Measurements from ENCODE around the gene PIK3CB. TPM values are rescaled to one million over a fixed set of nuclear protein-coding genes. Genes with fewer than 3 reads are reported as not detected.

Gene PIK3CB
- total and polyA plus RNA-seq, 2 of the 8 experiments (the other 6 are each of a cell fraction or from before 2014, with no cell fraction given): 8.3 to 35.2 TPM

- H4K8ac ChIP-seq (ENCODE audit: extremely low read depth, insufficient read depth, low read length): no peak overlapping the region
- no peak overlapping the region for H2BK120ac ChIP-seq (replicated peaks; ENCODE audit: low read depth, low read length)
- H3K79me2 ChIP-seq (ENCODE audit: control insufficient read depth in 1 of 2, insufficient read depth in 2 of 2, low read length in 2 of 2): peaks cover 0 to 61% of the 10 kb centered on the region in 2 experiments; a peak in 2 of 4 replicates
- ChIA-PET CTCF (ENCODE audit: partially characterized antibody) (no interaction called here), POLR2A (ENCODE audit: partially characterized antibody) (interaction anchor here (0.9 kb wide), 1 partner anchor 16 kb away, joined by 3 read pairs; no protein-coding TSS in a partner anchor)
- no peak overlapping the region for H3K18ac ChIP-seq (ENCODE audit: extremely low read depth, low read length)
- no peak overlapping the region for H3K14ac ChIP-seq (ENCODE audit: insufficient read length)
- no peak overlapping the region for H3K56ac ChIP-seq (replicated peaks; ENCODE audit: insufficient read length, low read depth, low read length)
- H2BK5ac ChIP-seq (ENCODE audit: low read depth, low read length): no peak overlapping the region
- H3K9me3 ChIP-seq (ENCODE audit: insufficient read depth in 2 of 2, low read depth in 1 of 2, low read length in 1 of 2): no peaks in the 10 kb centered on the region
- H3K9ac ChIP-seq (replicated peaks in 1 of 4; ENCODE audit: extremely low read depth in 1 of 4, low read depth in 3 of 4, low read length in 3 of 4): no peak overlapping the region
- H3K79me1 ChIP-seq (ENCODE audit: low read depth, low read length): peaks cover 6% of the 10 kb centered on the region
- no peak overlapping the region for H4K5ac ChIP-seq (ENCODE audit: insufficient read length, low read depth, low read length)
- H2BK15ac ChIP-seq (ENCODE audit: low read length): no peak overlapping the region
- no peak overlapping the region for H2AFZ ChIP-seq (ENCODE audit: low read length)
- peaks cover 0 to 3% (median 0%) of the 10 kb centered on the region in 4 experiments; a peak in 2 of 8 replicates for H3K36me3 ChIP-seq (ENCODE audit: control insufficient read depth in 2 of 4, insufficient read depth in 4 of 4, low read length in 3 of 4)
- H3K27me3 ChIP-seq (replicated peaks in 1 of 4; ENCODE audit: control insufficient read depth in 3 of 4, extremely low read depth in 1 of 4, insufficient read depth in 3 of 4, low read length in 3 of 4): no peaks in the 10 kb centered on the region
- no peak overlapping the region for H2BK20ac ChIP-seq (ENCODE audit: low read length)
- H4K91ac ChIP-seq (replicated peaks; ENCODE audit: insufficient read length, low read length): no peak overlapping the region
- no peak overlapping the region for H2AK5ac ChIP-seq (ENCODE audit: low read depth, low read length)
- 90% methylated on average over 3 of the region's 3 CpGs; no CpG with 5 or more reads in 1 of the 2 experiments for WGBS, 2 experiments (ENCODE audit: extremely low coverage in 1 of 2, insufficient coverage in 1 of 2, insufficient read length in 1 of 2, insufficient replicate concordance in 2 of 2, low coverage in 1 of 2, low lambda C conversion rate in 2 of 2, missing lambda C conversion rate in 1 of 2)
- no peak overlapping the region for H3K4ac ChIP-seq (replicated peaks; ENCODE audit: insufficient read length, low read depth, low read length)
- FAIRE-seq (no peak), DNase-seq (ENCODE audit: low read depth in 1 of 2, low spot score in 2 of 2) (no peak)
- H4K20me1 ChIP-seq (replicated peaks in 1 of 2; ENCODE audit: control insufficient read depth in 1 of 2, insufficient read depth in 2 of 2, low read length in 2 of 2): peaks cover 0 to 4% of the 10 kb centered on the region in 2 experiments
- no peaks in the 10 kb centered on the region for H3K23me2 ChIP-seq (ENCODE audit: low read depth, low read length)
- H3K4me3 ChIP-seq (ENCODE audit: extremely low read depth in 1 of 4, insufficient read depth in 2 of 4, low read depth in 3 of 4, low read length in 4 of 4): no peak overlapping the region
- no peak overlapping the region for H3K27ac ChIP-seq (ENCODE audit: low read depth, low read length)
- H3K23ac ChIP-seq (ENCODE audit: insufficient read length): no peak overlapping the region
- H3K4me1 ChIP-seq (replicated peaks in 1 of 4; ENCODE audit: control insufficient read depth in 3 of 4, insufficient read depth in 4 of 4, low read length in 3 of 4): peaks cover 0 to 2% (median 1%) of the 10 kb centered on the region in 4 experiments; a peak in 2 of 7 replicates
- H3K4me2 ChIP-seq (ENCODE audit: insufficient read depth in 1 of 2, low read depth in 2 of 2, low read length in 2 of 2): no peak overlapping the region
- H2BK12ac ChIP-seq (ENCODE audit: low read depth, low read length): no peak overlapping the region
- no peak for TF ChIP-seq RFX5 (IDR thresholded peaks at IDR 0.05; ENCODE audit: borderline replicate concordance, low read depth, low read length)
- TF ChIP-seq CREB1 (IDR thresholded peaks at IDR 0.05): no peak
- TF ChIP-seq CTBP2 (IDR thresholded peaks at IDR 0.05; ENCODE audit: borderline replicate concordance, insufficient read depth, insufficient read length, low read length): no peak
- TF ChIP-seq MAFK (IDR thresholded peaks at IDR 0.05; ENCODE audit: low read depth, low read length): no peak
- no peak for TF ChIP-seq BACH1 (IDR thresholded peaks at IDR 0.05; ENCODE audit: low read length)
- TF ChIP-seq SP2 (IDR thresholded peaks at IDR 0.05; ENCODE audit: low read length): no peak
- TF ChIP-seq ATF2 (IDR thresholded peaks at IDR 0.05; ENCODE audit: low read length): no peak
- TF ChIP-seq SUZ12 (IDR thresholded peaks at IDR 0.05; ENCODE audit: low read length): no peak
- no peak for TF ChIP-seq SP4 (IDR thresholded peaks at IDR 0.05; ENCODE audit: low read length)
- TF ChIP-seq TEAD4 (IDR thresholded peaks at IDR 0.05; ENCODE audit: low read depth, low read length): no peak
- no peak for TF ChIP-seq BCL11A (IDR thresholded peaks at IDR 0.05; ENCODE audit: low read depth in 2 of 2, low read length in 2 of 2)
- no peak for TF ChIP-seq TBP (IDR thresholded peaks at IDR 0.05; ENCODE audit: low read depth, low read length)
- TF ChIP-seq PHF8 (conservative IDR thresholded peaks at IDR 0.05; ENCODE audit: low read depth, low read length): no peak
- no peak for TF ChIP-seq KDM5A (IDR thresholded peaks at IDR 0.05; ENCODE audit: low read length)
Measured at GRCh38 chr3:138799822-138800221, 34.9 kb downstream of the PIK3CB start.
